ENCODE measurements around the gene P2RX5.

GRCh38 chr17:3724378-3725077, 28.6 kb upstream of the P2RX5 start:
- TF ChIP-seq CTCF (IDR thresholded peaks at IDR 0.05; ENCODE audit: extremely low read depth in 1 of 2, insufficient read depth in 1 of 2, low read depth in 1 of 2, low read length in 2 of 2) = no peak
- TF ChIP-seq EZH2 (IDR thresholded peaks at IDR 0.05; ENCODE audit: borderline replicate concordance, low read depth, low read length, severe bottlenecking) = no peak

All from endothelial cell of umbilical vein (primary cell).